SK-N-SH treated with all-trans-retinoic acid at 6 μM for 48 hours (cell line): Measurements from ENCODE around the gene USP28.

Source experiments
- ATAC-seq: fragments of 200-7000 bp; cut with Tn5 transposase; 3 replicates; pipeline ENCODE4 v1.9.1; 2020; ENCODE audit warnings: mild to moderate bottlenecking, moderate library complexity
- ARNTL ChIP-seq: fragments of 450-650 bp; formaldehyde crosslinking; IDR thresholded peaks from 2 replicates; pipeline ENCODE4 v1.5.0; 2020; ENCODE audit warnings: low read depth, mild to moderate bottlenecking, moderate library complexity, borderline replicate concordance
- BACH2 ChIP-seq: fragments of 250-450 bp; sonication (Bioruptor Pico); IDR thresholded peaks from 2 replicates; pipeline ENCODE4 v1.9.0; 2021; ENCODE audit warnings: mild to moderate bottlenecking, borderline replicate concordance
- CSDC2 ChIP-seq: fragments of 250-450 bp; sonication (Bioruptor Pico); IDR thresholded peaks from 2 replicates; pipeline ENCODE4 v1.5.0; 2020; ENCODE audit warnings: mild to moderate bottlenecking, moderate library complexity
- ESRRG ChIP-seq: fragments of 250-450 bp; sonication (Bioruptor Pico); IDR thresholded peaks from 2 replicates; pipeline ENCODE4 v1.6.1; 2021; ENCODE audit warnings: mild to moderate bottlenecking
- GLIS3 ChIP-seq: fragments of 250-450 bp; sonication (Bioruptor Pico); IDR thresholded peaks from 2 replicates; pipeline ENCODE4 v1.5.0; 2020; ENCODE audit warnings: mild to moderate bottlenecking, moderate library complexity
- ISL1 ChIP-seq: fragments of 250-450 bp; sonication (Bioruptor Pico); IDR thresholded peaks from 2 replicates; pipeline ENCODE4 v2.1.2; 2022; ENCODE audit warnings: mild to moderate bottlenecking, moderate library complexity
- OSR1 ChIP-seq: fragments of 250-450 bp; sonication (Bioruptor Pico); IDR thresholded peaks from 2 replicates; pipeline ENCODE4 v1.8.0; 2022; ENCODE audit warnings: moderate library complexity, mild to moderate bottlenecking, inconsistent platforms
- PPARA ChIP-seq: fragments of 250-450 bp; sonication (Bioruptor Pico); IDR thresholded peaks from 2 replicates; pipeline ENCODE4 v1.5.0; 2020; ENCODE audit warnings: mild to moderate bottlenecking, borderline replicate concordance
- RARB ChIP-seq: fragments of 250-450 bp; sonication (Bioruptor Pico); IDR thresholded peaks from 2 replicates; pipeline ENCODE4 v1.8.0; 2021; ENCODE audit warnings: mild to moderate bottlenecking, moderate library complexity
- SNAI2 ChIP-seq: fragments of 250-450 bp; sonication (Bioruptor Pico); IDR thresholded peaks from 2 replicates; pipeline ENCODE4 v1.5.0; 2020; ENCODE audit warnings: mild to moderate bottlenecking, moderate library complexity
- TCF4 ChIP-seq: fragments of 250-450 bp; sonication (Bioruptor Pico); IDR thresholded peaks from 2 replicates; pipeline ENCODE4 v1.8.0; 2021; ENCODE audit warnings: mild to moderate bottlenecking, moderate library complexity, borderline replicate concordance
- TOX ChIP-seq: fragments of 250-450 bp; sonication (Bioruptor Pico); IDR thresholded peaks from 2 replicates; pipeline ENCODE4 v1.8.0; 2021; ENCODE audit warnings: mild to moderate bottlenecking, moderate library complexity, borderline replicate concordance
- ZC3H10 ChIP-seq: fragments of 250-450 bp; sonication (Bioruptor Pico); IDR thresholded peaks from 2 replicates; pipeline ENCODE4 v1.5.1; 2021; ENCODE audit warnings: mild to moderate bottlenecking, moderate library complexity
- ZFP3 ChIP-seq: fragments of 250-450 bp; sonication (Bioruptor Pico); IDR thresholded peaks from 2 replicates; pipeline ENCODE4 v1.5.0; 2020; ENCODE audit warnings: mild to moderate bottlenecking, moderate library complexity
- ZFP30 ChIP-seq: fragments of 450-650 bp; formaldehyde crosslinking; IDR thresholded peaks from 2 replicates; pipeline ENCODE4 v1.5.0; 2022; ENCODE audit warnings: mild to moderate bottlenecking, moderate library complexity
- ZNF565 ChIP-seq: fragments of 450-650 bp; formaldehyde crosslinking; conservative IDR thresholded peaks from 2 replicates; pipeline ENCODE4 v1.5.0; 2020; ENCODE audit warnings: low read depth, mild to moderate bottlenecking, moderate library complexity
- ZNF70 ChIP-seq: fragments of 450-650 bp; formaldehyde crosslinking; IDR thresholded peaks from 2 replicates; pipeline ENCODE4 v1.5.0; 2020; ENCODE audit warnings: mild to moderate bottlenecking, moderate library complexity
- ZNF8 ChIP-seq: fragments of 450-650 bp; formaldehyde crosslinking; IDR thresholded peaks from 2 replicates; pipeline ENCODE4 v1.5.0; 2020; ENCODE audit warnings: mild to moderate bottlenecking, moderate library complexity
- TF ChIP-seq, protein P1 (sequence below): fragments of 250-450 bp; sonication (Bioruptor Pico); IDR thresholded peaks from 2 replicates; pipeline ENCODE4 v1.5.0; 2020; ENCODE audit warnings: mild to moderate bottlenecking, moderate library complexity
- TF ChIP-seq, protein P2 (sequence below): fragments of 250-450 bp; sonication (Bioruptor Pico); IDR thresholded peaks from 2 replicates; pipeline ENCODE4 v1.5.1; 2020; ENCODE audit warnings: low read depth, mild to moderate bottlenecking, moderate library complexity
- TF ChIP-seq, protein P3 (sequence below): fragments of 250-450 bp; sonication (Bioruptor Pico); IDR thresholded peaks from 2 replicates; pipeline ENCODE4 v1.8.0; 2020; ENCODE audit warnings: mild to moderate bottlenecking, moderate library complexity, borderline replicate concordance
- TF ChIP-seq, protein P4 (sequence below): fragments of 250-450 bp; sonication (Bioruptor Pico); IDR thresholded peaks from 2 replicates; pipeline ENCODE4 v1.8.0; 2021; ENCODE audit warnings: low read depth, mild to moderate bottlenecking, moderate library complexity, borderline replicate concordance
- TF ChIP-seq, protein P5 (sequence below): fragments of 250-450 bp; sonication (Bioruptor Pico); IDR thresholded peaks from 2 replicates; pipeline ENCODE4 v1.5.1; 2021; ENCODE audit warnings: mild to moderate bottlenecking, moderate library complexity

USP28 gene

DNA sequence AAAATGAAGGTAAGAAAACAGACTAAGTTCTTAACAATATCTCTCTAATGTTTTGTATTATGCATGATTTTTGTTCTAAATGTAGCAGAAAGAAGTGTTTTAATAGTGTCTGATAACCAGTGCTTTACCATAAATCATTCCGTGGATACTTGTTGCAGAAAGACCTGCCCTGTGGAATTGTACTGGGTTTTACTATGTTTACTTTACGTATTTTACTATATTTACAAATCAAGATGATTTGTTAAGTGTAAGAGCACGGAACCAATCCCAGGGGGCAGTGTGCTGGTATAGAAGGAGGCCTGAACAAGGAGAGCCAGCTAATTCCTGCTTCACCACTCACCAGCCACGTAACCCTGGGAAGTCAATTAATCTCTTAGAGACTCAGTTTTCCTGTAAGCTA is 30.7 kb upstream of the USP28 start:
- TF ChIP-seq, protein P1, sequence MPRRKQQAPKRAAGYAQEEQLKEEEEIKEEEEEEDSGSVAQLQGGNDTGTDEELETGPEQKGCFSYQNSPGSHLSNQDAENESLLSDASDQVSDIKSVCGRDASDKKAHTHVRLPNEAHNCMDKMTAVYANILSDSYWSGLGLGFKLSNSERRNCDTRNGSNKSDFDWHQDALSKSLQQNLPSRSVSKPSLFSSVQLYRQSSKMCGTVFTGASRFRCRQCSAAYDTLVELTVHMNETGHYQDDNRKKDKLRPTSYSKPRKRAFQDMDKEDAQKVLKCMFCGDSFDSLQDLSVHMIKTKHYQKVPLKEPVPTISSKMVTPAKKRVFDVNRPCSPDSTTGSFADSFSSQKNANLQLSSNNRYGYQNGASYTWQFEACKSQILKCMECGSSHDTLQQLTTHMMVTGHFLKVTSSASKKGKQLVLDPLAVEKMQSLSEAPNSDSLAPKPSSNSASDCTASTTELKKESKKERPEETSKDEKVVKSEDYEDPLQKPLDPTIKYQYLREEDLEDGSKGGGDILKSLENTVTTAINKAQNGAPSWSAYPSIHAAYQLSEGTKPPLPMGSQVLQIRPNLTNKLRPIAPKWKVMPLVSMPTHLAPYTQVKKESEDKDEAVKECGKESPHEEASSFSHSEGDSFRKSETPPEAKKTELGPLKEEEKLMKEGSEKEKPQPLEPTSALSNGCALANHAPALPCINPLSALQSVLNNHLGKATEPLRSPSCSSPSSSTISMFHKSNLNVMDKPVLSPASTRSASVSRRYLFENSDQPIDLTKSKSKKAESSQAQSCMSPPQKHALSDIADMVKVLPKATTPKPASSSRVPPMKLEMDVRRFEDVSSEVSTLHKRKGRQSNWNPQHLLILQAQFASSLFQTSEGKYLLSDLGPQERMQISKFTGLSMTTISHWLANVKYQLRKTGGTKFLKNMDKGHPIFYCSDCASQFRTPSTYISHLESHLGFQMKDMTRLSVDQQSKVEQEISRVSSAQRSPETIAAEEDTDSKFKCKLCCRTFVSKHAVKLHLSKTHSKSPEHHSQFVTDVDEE (CRISPR knock-in tag): no peak
- TF ChIP-seq PPARA (CRISPR knock-in tag): no peak
- no peak for TF ChIP-seq ZNF70 (CRISPR knock-in tag)
- TF ChIP-seq TOX (CRISPR knock-in tag): no peak
- no peak for TF ChIP-seq TCF4 (CRISPR knock-in tag)
- TF ChIP-seq ZFP30 (CRISPR knock-in tag): no peak
- no peak for TF ChIP-seq SNAI2 (CRISPR knock-in tag)
- no peak for TF ChIP-seq BACH2 (CRISPR knock-in tag)
- TF ChIP-seq GLIS3 (CRISPR knock-in tag): no peak
- no peak for TF ChIP-seq OSR1 (CRISPR knock-in tag)
- no peak for TF ChIP-seq ESRRG (CRISPR knock-in tag)
- no peak for TF ChIP-seq ARNTL (CRISPR knock-in tag)
- peak; percentile 49; the same call in 1 of the 3 replicates for ATAC-seq

DNA sequence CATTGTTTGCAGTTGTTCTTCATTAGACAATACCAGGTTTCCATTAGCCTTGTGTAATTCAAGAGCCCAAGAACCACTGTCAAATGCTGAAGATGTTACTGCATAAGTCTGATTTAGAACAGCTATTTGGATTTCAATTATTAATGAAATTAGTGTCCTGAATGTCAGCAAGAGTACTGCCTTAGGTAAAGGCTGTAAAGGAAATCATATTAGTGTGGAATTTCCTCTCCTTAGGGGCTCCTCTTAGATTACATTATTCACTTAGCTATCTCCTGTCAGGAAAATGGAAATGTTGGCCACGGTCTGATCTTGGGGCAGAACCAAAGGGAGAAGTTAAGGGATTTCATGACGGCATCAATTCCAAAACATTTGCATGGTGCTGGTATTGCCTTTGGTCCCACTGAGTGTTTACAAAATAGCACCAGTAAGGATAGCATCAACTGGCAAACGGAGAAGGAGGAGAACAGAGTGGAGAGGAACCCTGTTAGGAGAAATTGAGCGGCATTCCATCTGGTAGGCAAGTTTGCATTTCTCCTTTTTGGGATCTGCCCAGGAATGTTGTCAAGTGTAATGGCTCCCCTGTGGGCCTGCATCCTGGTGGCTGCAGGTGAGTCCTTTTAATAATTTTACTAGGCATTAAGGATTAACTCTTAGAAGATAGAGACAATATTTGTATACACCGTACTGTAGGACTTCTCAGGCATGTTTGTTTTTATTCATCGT is 29.2 kb upstream of the USP28 start, which contains the start of gene HTR3B:
Gene HTR3B (plus strand): TSS at position 418 of the 723 bp plus-strand sequence. CDS start 138 bp downstream, at position 556.
- TF ChIP-seq RARB (CRISPR knock-in tag) (no peak), ISL1 (peak; percentile 98), ZFP3 (0 out of 2 replicates have a peak, but pooled peaks have one; percentile 44), ZNF565 (CRISPR knock-in tag) (no peak), ZC3H10 (peak; percentile 50; the same call in 1 of the 2 replicates), ESRRG (CRISPR knock-in tag) (peak; percentile 39; the same call in 1 of the 2 replicates), ZNF8 (CRISPR knock-in tag) (no peak), PPARA (CRISPR knock-in tag) (no peak), OSR1 (CRISPR knock-in tag) (no peak), ARNTL (CRISPR knock-in tag) (no peak), TCF4 (CRISPR knock-in tag) (peak; percentile 50; the same call in 1 of the 2 replicates), ZNF70 (CRISPR knock-in tag) (0 out of 2 replicates have a peak, but pooled peaks have one; percentile 34), GLIS3 (CRISPR knock-in tag) (0 out of 2 replicates have a peak, but pooled peaks have one; percentile 68), BACH2 (CRISPR knock-in tag) (no peak), ZFP30 (CRISPR knock-in tag) (no peak), TOX (CRISPR knock-in tag) (no peak), SNAI2 (CRISPR knock-in tag) (peak; percentile 90), CSDC2 (CRISPR knock-in tag) (no peak)
- TF ChIP-seq, protein P2, sequence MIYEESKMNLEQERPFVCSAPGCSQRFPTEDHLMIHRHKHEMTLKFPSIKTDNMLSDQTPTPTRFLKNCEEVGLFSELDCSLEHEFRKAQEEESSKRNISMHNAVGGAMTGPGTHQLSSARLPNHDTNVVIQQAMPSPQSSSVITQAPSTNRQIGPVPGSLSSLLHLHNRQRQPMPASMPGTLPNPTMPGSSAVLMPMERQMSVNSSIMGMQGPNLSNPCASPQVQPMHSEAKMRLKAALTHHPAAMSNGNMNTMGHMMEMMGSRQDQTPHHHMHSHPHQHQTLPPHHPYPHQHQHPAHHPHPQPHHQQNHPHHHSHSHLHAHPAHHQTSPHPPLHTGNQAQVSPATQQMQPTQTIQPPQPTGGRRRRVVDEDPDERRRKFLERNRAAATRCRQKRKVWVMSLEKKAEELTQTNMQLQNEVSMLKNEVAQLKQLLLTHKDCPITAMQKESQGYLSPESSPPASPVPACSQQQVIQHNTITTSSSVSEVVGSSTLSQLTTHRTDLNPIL (CRISPR knock-in tag): peak; percentile 91
- TF ChIP-seq, protein P3, sequence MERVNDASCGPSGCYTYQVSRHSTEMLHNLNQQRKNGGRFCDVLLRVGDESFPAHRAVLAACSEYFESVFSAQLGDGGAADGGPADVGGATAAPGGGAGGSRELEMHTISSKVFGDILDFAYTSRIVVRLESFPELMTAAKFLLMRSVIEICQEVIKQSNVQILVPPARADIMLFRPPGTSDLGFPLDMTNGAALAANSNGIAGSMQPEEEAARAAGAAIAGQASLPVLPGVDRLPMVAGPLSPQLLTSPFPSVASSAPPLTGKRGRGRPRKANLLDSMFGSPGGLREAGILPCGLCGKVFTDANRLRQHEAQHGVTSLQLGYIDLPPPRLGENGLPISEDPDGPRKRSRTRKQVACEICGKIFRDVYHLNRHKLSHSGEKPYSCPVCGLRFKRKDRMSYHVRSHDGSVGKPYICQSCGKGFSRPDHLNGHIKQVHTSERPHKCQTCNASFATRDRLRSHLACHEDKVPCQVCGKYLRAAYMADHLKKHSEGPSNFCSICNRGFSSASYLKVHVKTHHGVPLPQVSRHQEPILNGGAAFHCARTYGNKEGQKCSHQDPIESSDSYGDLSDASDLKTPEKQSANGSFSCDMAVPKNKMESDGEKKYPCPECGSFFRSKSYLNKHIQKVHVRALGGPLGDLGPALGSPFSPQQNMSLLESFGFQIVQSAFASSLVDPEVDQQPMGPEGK (CRISPR knock-in tag): 0 out of 2 replicates have a peak, but pooled peaks have one; percentile 25
- TF ChIP-seq, protein P4, sequence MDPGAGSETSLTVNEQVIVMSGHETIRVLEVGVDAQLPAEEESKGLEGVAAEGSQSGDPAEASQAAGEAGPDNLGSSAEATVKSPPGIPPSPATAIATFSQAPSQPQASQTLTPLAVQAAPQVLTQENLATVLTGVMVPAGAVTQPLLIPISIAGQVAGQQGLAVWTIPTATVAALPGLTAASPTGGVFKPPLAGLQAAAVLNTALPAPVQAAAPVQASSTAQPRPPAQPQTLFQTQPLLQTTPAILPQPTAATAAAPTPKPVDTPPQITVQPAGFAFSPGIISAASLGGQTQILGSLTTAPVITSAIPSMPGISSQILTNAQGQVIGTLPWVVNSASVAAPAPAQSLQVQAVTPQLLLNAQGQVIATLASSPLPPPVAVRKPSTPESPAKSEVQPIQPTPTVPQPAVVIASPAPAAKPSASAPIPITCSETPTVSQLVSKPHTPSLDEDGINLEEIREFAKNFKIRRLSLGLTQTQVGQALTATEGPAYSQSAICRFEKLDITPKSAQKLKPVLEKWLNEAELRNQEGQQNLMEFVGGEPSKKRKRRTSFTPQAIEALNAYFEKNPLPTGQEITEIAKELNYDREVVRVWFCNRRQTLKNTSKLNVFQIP (CRISPR knock-in tag): no peak; the same call in 1 of the 2 replicates
- TF ChIP-seq, protein P1 (CRISPR knock-in tag): peak; percentile 41; the same call in 1 of the 2 replicates
- TF ChIP-seq, protein P5, sequence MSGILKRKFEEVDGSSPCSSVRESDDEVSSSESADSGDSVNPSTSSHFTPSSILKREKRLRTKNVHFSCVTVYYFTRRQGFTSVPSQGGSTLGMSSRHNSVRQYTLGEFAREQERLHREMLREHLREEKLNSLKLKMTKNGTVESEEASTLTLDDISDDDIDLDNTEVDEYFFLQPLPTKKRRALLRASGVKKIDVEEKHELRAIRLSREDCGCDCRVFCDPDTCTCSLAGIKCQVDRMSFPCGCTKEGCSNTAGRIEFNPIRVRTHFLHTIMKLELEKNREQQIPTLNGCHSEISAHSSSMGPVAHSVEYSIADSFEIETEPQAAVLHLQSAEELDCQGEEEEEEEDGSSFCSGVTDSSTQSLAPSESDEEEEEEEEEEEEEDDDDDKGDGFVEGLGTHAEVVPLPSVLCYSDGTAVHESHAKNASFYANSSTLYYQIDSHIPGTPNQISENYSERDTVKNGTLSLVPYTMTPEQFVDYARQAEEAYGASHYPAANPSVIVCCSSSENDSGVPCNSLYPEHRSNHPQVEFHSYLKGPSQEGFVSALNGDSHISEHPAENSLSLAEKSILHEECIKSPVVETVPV: peak; percentile 75
- ATAC-seq: peak; percentile 58
